Fibroblast of skin of back (primary cell): ENCODE measurements around the gene INO80B. TPM values are rescaled to one million over a fixed set of nuclear protein-coding genes. Genes with fewer than 3 reads are reported as not detected.
"Not testable (repeated sequence)": the region's sequence is repeated elsewhere in the genome, so short reads cannot be mapped to it uniquely, and the experiment has no call there.

Experiments
- DNase-seq: peaks from one replicate; pipeline ENCODE4 v3.0.0-alpha.2; 2013
- polyA plus RNA-seq, 2 experiments: library from polyadenylated mRNA; unstranded; fragments of 120-200 nt; gene quantifications; one replicate each; pipeline ENCODE4 v1.2.1, GENCODE V29; 2013; ENCODE audit not compliant: insufficient read length in 2 of 2

INO80B gene
- polyA plus RNA-seq (2013, experiment 1 of 2; ENCODE audit: insufficient read length) = 9.8 TPM
- polyA plus RNA-seq (2013, experiment 2 of 2; ENCODE audit: insufficient read length) = 8.8 TPM

DNA sequence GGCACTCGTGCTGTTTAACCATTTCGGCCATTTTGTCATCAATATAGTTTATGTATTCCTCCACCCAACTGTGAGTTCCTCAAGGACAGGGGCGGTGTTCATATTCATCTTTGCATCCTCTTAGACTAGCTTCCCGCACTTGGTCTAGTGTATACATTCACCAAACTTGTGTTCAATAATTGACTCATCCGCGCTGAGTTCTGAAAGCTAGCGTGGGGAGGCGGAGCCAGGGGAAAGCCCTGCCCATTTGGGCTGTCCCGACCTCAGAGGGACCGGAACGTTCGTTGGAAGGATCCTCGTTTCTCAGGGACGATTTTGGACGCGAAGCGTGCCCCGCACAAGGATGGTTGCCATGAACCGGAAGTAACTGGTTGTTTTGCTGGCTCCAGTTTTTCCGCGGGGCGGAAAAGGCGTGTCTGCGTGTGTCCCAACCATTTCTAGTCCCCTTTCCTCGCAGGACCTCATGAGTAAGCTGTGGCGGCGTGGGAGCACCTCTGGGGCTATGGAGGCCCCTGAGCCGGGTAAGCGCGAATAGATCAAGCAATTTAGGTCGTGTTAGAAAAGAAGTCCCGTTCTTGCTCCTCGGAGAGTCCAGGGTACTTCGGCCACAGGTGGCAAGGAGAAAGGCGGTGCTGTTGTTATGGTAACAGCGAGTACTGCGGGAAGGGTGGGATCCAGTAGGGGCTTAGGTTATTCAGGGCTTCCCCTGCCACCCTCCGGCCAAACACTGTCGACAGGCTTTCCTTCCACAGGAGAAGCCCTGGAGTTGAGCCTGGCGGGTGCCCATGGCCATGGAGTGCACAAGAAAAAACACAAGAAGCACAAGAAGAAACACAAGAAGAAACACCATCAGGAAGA is at the start of gene INO80B:
INO80B (plus strand) TSS at position 434 of the 858 bp plus-strand sequence; CDS start at position 464, 30 bp downstream.
- DNase-seq = peak; percentile 97

DNA sequence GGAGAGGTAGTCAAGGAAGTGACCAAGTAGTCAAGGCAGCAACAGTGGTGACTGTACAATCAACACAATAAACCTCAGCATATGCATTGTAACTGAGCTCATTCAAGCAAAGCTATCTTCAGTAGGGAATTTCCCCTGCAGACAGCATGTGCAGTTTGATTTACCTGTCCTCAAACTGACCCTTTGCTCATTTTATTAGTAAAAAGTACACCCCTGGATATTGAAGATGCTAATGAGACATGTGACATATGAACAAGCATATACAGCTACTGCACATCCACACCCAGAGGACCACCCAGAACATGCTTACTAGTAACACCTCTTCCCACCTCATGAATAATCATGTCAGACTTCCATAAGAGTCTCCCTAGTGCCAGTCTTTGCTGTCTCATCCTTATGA is 48.9 kb upstream of the INO80B start:
- no peak for DNase-seq

DNA sequence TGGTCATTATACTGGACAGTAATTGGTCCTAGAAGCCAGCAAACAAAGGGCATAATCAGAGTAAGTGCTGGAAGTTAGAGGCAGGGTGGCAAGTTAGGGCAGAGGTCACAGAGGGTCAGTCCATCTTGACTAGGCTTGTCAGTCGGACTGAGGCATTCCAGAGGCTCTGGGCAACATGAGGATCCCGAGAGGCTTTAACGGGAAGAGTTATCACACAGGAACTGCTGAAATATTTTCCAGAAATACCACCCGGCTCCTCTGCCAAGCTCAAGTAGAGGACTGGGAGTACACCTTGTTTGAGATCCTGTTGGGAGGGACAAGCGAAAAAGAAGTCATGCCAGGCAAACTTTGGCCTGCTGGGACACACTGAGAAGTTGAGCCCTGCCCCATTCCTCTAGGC is 47.2 kb upstream of the INO80B start:
- no peak for DNase-seq

DNA sequence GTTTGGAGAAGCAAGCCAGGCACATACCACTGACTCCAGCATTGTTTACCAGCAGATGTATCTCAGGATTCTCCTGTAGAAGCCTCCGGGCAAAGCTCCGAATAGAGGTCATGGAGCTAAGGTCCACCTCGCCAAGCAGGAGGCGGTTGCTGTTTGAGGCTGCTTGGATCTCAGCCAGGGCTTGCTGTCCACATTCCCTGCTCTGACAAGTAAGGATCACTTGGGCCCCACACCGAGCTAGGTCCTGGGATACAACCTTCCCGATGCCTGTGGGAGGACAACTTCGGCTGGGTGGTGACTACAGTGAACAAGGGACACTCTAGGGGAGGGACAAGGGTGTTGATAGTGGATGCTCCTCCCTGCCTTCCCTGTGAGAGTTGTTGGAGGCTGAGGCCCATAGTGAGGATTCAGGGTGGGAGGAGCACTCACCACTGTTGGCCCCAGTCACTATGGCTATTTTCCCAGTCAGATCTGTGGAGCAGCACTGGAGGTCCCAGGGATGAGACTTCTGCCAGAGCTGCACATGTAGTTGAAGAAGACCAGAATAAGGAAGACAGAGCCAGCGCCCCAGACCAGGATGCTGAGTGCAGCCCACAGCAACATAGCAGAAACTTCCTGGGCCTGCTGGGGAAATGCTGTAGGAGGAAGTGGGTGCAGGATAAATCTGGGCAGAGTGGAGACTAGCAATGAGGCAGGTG is 41.7 kb upstream of the INO80B start:
- DNase-seq = no peak

DNA sequence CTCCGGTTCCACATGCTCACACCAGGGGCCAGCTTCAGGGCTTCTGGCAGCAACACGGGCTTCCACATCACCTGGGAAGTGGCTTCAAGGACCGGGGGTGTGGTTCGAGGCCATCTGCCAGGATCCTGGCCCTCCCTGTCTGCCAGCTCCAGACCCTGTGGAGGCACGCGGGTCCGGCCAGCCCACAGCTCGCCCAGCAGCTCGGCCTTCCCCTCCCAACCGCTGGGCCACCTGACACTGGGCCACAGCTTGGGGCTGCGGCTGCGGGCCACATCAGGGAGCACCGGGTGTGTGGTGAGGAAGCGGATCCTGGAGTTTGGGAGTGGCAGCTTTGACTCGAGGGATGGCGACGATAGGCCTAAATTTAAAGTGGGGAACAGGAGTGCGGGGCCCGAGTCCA is 40.4 kb upstream of the INO80B start:
- DNase-seq = no peak

DNA sequence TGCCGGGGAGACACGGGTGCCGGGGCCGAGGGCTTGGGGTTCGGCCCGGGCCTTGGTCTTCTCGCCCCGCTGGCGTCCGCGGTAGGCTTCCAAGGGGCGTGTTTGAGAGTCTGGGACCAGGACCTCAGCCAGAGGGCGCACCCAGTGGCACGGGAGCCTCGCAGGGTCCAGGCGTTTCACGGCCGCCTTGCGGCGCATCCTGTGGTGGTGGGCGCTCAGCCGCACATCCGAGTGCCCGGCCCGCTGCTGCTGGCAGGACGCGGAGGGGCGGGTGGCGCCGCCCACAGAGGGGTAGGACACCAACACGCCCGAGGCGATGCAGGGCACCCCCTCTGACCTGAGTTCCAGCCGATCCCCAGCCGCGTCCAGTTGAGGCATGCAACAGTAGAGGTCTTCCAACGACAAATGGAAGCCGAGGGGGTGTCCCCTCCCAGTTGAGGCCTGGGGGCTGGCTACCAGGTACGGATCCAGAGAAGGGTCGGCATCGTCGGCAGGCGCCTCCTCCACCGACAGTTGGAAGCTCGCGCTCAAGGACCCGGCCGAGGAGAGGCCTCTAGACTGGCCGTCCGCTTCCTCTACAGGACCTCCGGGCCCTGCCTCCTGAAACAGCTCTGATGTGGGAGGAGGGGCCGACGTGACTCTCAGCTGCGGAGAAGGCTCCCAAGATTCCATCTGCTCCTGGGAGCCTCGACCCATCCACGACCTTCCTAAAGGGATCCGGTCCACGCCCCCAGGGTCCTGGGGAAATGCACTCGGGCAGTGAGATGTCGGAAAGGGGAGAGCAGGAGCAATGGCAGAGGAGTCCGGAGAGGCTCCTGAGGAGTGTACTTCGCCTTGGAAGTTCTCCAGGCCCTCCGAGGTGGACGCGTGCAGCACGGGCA is 39.8 kb upstream of the INO80B start:
- peak; percentile 27 for DNase-seq

DNA sequence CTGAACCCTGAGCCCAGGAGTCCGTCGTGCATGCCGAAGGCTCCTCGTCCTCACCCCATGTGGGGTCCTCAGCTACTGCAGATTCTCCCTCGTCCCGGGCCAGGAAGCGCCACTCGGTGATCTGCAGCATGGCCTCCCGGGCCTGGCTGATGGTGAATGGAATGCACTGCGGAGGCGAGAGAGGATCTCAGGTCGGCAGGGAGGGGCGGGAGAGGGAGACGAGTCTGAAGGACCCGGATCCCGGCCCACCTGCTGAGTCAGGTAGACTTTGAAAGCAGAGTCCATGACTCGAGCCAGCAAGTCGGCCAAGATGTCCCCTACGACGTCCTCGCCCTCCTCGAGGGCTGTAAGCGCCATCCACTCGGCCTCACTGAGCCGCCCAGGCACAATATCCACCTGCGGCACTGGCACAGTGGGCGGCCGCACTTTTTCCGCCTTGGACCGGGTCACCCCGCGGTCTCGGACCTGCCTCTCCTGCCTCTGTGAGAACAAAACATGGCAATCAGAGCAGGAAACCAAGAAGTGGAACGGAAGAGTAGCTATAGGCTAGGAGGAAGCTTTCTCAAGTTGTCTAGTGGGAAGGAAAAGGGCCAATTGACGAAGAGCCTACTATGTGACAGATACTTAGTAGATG is 39.0 kb upstream of the INO80B start:
- DNase-seq = no peak

DNA sequence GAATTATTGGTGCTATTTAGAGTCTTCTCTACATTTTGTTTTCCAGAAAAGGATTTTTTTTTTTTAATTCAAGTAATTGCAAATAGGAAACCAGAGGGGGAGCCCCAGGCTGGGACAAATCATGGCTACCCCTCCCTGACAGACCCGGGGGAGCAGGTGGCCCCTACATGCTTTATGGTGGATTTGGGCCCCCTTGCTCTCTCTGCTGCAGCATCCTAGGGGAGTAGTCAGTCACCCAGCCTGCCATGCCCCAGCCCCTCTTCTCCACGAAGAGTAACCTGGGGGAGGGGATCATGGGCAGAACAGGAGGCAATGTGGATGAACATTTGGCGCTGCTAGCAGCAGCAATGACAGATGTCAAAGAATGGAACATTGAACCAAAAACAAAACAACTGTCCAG is 38.1 kb upstream of the INO80B start:
- DNase-seq = no peak

DNA sequence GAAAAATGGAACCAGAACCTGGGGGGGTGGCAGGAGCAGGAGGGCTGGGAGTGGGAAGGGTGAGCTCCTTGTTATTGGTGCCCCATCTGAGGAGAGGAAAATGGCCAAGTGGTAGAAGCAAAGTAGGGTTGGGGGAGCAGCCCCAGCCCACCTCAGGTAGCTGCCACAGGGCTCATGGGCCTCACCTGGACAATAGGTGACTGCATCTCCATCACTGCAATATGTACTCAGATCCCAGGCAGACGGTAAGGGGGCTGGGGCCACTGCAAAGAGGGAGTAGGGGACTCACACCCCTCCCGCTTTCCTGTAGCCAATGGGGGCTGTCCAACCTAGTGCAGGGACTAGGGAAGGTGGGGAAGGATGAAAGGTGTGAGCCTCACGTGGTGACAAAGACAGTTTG is 37.7 kb upstream of the INO80B start:
- DNase-seq = no peak

DNA sequence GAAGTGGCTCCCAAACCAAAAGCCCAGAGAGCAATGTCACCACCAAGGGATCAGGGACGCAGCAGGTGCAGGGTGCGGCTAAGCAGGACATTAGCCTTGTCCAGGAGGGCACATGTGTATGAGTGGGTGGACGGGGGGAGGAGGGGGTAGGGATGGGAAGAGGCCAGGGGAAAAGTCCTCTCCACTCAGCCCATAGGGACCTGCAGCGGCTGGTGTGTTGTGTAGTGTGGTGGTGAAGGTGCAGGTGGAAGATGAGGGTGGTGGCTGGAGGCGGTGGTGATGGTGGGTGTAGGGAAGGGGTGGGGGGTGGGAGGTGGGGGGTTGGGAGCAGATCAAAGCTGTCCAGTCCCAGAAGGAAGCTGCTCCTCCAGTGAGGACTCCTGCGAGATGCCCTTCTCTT is 37.1 kb upstream of the INO80B start:
- DNase-seq = no peak

DNA sequence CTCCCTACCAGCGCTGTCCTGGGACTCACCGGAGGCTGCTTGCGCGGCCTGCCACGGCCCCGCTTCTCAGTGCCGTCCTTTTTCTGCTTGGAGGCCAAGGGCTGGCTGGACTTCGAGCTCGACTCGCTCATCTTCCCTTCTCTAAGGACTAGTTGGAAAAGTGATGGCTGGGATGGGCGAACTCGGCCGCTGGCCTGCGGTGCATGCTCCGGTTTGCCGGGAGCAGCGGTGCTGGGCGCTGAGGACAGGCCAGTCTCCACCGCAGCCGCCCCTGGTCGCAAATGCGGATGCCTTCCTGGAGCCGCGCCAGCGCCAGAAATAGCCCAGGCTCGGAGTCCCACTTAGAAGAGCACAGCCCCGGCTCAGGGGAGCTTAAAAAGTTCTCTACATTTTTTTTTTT is 36.6 kb upstream of the INO80B start:
- no peak for DNase-seq

DNA sequence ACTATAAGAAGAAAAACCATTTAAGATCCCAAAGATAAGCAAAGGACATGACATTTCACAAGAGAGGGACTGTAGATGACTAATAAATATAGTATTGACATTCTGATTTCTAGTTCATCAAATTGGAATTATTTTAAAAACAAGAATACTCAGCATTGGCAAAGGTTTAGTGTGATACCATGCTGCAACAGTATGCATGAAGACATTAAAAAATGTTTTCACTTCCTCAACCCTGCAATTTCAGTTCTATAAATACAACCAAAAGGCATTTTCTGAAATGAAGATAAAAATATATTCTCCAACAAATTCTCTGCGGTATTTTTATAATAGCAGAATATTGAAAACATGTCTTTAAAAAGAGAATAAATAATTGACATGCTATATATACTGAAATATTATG is 35.5 kb upstream of the INO80B start:
- no peak for DNase-seq

DNA sequence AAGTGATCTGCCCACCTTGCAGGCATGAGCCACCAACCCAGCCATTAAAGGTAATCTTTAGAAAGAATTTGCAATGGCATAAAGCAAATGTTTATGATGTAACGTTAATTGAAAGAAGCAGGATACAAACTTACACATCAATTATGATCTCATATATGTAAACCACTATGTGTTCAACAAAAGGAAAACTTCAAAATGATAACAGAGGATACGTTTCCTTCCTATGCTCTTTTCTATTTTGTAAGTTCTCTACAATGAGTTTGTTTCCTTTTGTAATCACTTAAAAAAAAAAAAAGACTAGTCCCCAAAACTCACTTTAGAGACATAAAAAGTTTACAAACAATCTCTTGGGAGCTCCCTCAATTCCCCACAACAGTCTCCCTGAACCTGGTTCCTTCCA is 34.9 kb upstream of the INO80B start:
- DNase-seq = no peak

DNA sequence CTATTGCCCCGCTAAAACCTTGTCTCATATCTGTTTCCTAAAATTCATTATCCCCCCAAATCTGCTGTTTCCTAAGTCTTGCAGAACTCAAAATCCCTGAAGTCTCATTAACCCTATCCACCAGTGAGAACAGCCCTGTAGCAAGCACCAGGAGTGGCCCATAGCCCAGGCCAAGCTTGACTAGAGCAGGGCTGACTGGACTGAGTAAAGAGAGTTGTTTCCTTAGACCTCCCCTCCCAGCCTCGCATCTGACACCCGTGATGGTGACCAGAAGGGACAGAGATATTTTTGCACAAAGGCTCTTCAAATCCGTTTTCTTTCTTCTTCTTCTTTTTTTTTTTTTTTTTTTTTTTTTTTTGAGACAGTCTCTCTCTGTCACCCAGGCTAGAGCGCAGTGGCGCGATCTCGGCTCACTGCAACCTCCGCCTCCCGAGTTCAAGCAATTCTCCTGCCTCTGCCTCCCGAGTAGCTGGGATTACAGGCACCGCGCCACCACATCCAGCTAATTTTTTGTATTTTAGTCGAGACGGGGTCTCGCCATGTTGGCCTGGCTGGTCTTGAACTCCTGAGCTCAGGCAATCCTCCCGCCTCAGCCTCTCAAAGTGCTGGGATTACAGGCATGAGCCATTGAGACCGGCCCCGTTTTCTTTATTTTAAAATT is 34.3 kb upstream of the INO80B start:
- DNase-seq = not testable (repeated sequence)

DNA sequence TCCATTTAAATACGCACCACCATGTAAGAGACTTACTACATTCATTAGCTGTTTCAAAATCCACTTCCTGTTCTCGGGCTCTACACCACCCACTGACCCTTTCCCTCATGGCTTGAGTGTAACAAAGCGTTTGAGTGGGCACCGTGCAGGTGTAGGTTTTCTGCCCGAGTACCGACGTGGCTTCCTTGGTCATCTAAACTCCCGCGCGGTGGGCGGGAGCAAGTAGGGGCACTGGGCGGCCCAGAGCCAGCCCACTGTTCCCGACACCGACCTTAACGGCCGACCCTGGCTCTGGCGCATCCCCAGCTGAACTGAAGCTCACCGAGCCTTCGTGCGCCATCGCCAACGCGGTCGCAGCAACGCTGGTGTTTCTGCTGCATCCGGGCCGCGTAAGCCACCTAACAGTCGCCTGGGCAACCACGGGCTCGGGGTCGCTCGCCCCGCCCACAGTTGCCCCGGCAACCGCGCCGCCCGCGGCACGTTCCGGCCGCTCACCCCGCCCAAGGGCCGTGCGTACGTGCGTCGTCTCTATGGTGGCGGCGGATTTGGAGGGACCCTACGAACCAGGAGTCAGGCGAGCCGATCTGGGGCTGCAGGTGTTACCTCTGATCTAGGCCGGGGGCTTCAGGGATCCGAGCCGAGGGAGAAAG is 33.5 kb upstream of the INO80B start, which contains the start of the genes C2orf81 and WDR54:
C2orf81 (minus strand) TSS at position 399 of the 650 bp plus-strand sequence; CDS start at position 340, 59 bp downstream.
WDR54 (plus strand) TSS at position 510 of the 650 bp plus-strand sequence. CDS start 424 bp downstream, outside the sequence.
- peak; percentile 87 for DNase-seq

DNA sequence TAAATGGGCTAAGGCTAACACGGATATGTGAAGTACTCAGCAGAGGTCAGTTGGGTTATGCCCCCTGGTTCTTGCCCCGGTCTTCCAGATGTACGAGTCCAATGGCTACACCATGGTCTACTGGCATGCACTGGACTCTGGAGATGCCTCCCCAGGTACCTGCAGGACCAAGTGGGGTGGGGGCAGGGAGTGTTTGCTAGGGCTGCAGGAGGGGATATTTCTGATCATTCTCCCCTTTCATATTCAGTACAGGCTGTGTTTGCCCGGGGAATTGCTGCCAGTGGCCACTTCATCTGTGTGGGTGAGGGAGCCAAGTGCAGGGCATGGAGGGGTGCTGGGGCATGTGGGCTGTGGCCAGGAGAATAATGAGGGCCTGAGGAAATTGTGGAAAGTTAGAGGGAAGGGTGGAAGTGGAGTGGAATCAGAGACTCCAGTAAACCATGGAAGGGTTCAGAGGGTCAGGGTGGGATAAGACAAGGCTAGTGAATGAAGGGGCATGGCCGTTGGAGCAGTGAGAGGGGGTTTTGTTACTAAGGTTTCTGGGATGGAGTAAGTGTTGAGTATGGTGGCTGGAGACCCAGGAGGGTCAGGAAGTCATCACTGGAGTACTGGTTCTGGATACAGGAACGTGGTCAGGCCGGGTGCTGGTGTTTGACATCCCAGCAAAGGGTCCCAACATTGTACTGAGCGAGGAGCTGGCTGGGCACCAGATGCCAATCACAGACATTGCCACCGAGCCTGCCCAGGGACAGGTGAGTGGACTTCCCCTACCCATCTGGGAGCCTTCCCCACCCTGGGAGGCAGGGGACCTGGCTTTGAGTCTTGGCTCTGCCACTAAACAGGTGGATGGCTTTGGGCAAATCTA is 31.4 kb upstream of the INO80B start:
- no peak for DNase-seq

DNA sequence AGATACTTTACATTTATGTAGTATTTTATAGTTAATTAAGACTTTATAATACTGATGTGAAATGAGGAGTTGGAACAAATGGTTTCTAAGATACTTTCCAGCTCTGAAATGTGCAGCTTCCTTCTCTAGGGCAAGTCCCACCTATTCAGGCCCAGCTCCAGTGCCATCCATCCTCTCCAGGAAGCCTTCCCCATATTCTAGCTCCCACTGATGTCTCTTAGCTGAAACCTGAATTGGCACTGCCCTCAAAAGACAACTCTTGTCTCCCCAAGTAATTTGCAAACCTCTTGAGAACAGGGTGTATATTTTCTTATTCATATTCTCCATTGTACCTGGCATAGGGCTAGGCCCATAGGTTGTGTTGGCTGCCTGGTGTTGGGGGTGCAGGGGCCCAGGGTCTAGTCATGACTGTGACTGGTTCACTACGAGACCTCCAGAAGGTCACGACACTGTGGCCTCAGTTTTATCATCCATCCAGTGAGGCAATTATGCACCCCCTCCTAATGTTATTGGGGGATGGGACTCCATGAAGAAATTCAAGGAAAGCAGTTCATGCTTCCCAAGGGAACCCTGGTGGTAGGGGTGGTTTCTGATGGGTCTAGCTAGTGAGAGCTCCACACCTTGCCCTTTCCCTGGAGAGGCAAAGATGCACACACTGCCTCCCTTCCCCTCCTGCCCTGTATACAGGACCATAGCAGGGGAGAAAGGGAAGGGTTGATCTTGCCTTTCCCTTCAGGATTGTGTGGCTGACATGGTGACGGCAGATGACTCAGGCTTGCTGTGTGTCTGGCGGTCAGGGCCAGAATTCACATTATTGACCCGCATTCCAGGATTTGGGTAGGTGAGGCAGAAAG is 30.5 kb upstream of the INO80B start:
- DNase-seq = no peak

DNA sequence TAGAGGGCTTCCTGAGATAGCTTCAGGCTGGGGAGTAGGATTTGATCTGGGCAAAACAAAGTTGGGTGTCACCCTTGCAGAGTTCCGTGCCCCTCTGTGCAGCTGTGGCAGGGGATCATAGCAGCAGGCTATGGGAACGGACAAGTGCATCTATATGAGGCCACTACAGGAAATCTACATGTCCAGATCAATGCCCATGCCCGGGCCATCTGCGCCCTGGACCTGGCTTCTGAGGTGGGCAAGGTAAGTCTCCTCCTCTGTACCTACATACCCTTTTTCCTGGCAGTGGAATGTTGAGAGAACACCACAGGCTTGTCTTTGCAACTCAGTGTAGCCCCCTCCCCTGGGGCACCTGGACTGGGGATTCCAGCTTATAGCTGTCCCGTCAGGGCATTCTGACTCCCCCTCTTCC is 29.9 kb upstream of the INO80B start:
- DNase-seq = no peak

DNA sequence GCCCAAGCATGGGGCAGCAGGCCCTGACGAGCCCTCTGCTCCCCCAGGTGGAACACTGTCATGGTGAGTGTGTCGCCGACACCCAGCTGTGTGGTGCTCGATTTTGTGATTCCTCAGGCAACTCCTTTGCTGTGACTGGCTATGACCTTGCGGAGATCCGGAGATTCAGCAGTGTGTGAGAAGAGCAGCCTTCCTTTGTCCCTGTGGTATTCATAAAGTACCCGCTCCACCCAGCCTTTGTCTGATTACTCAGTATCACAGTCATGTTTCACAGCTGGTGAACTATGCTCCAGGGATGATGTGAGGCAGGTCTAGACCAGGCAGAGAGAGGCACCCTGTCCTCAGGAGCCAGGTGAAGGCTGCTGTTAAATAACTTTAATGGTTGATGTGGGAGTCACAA is 29.4 kb upstream of the INO80B start:
- no peak for DNase-seq
